Stromal cell of bone marrow (primary cell): ENCODE data around the gene SH3GL1.
"Not testable (repeated sequence)": the region's sequence is repeated elsewhere in the genome, so short reads cannot be mapped to it uniquely, and the experiment has no call there.

Experiments used
- DNase-seq: peaks from one replicate; pipeline ENCODE4 v3.0.0-alpha.2; 2012; ENCODE audit warnings: low read depth

The SH3GL1 gene

DNA sequence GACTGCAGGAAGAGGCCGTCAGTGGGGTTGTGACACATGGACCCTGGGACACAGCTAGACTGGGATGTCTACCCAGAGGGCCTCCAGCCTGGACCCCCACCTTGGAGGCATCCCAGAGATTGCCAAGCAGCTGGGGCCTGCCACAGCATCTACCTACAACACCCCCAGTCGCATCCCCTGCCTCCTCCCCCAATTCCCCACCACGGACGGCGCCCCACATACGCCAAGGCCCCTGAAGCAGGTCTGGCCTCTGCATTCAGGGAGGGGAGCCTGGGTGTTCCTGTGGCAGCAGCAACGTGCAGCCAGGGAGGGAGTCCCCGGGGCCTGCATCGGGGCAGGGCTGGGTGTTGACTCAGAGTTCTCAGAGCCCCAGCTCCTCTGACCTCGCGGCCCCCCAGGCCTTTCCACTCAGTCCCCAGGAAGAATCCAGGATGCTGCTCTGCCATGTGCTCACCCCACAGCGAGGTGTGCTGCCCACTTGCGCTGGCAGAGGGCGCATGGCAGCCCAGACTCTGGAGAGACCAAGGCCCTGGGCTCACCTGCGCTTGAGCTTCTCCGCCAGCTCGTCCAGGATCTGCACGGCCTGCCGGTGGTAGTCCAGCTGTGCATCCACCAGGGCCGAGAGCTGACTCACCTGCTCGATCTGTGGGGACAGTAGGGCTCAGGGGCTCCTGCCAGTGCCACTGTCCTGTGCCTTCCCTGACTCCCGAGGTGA lies 37.4 kb downstream of the SH3GL1 start:
- no peak for DNase-seq

DNA sequence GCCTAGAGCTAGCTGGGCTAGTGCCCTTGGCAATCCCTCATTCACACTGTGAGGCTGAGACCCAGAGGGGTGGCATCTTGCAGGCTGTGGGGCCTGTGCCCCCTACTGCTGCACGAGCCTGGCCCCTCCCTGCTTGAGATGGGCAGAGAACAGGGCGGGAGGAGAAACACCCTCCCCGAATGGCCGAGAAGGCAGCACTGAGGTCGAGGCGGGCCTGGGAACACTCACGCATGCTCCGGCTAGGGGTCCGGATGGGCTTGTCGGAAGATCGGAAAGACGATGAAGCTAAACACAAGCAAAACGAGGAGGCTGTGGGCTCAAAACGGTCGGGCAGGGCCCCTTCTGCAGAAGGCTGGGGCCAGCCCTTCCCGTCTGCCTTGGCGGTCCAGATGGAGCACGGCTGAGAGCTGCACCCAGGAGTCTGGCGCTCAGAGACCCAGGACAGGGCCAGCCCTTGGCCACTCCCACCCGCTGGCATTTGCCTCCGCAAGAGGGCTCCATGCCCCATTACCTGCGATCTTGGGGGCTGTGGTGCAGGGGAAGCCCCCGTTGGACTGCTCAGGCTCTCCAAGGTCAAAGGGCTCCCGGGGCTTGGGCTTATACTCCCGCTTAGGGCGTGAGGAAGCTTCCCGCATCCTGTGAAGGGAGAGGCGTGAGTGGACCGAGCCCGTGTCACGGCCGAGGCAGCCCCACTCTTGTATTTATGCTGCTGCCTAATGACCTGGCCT lies 38.1 kb downstream of the SH3GL1 start:
- DNase-seq: no peak

DNA sequence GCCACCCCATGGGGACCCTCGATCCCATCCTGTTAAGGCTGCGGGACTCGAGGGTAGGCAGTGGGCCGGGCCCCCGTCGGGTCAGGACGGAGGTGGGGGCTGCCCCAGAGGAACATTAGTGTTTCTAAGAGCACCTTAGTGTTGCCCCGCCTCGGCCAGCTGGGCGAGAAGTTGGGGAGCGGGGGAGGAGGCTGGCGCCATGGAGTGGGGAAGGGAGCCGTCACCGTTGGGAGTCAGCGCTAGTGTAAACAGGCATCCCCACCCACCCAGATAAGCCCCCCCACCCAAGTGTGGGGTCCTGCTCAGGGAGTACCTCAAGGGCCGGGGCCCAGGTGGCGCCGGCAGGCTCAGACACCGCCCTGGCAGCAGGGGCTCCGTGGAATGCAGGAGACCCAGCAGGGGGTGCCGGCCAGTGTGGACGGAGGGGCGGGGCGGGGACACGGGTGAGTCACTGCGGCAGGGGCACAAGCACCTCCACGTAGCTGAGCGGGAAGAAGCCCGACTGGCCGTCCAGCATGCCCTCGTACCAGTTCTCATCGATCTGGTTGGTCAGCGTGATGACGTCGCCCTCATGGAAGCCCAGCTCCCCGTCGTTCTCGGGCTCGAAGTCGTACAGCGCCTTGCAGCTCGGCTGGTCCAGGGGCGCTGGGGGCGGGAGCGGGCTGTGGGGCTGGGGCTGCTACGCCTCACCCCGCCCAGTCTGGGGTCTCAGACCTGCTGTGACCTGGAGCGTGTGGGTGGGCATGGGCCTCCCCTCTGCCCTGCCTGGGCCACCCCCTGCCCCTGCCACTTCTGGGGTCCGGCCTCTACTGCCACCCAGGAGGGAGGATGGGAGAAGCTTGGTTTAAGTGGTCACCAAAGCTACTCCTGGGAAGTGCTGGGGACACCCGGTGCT lies 38.9 kb downstream of the SH3GL1 start:
- no peak for DNase-seq

DNA sequence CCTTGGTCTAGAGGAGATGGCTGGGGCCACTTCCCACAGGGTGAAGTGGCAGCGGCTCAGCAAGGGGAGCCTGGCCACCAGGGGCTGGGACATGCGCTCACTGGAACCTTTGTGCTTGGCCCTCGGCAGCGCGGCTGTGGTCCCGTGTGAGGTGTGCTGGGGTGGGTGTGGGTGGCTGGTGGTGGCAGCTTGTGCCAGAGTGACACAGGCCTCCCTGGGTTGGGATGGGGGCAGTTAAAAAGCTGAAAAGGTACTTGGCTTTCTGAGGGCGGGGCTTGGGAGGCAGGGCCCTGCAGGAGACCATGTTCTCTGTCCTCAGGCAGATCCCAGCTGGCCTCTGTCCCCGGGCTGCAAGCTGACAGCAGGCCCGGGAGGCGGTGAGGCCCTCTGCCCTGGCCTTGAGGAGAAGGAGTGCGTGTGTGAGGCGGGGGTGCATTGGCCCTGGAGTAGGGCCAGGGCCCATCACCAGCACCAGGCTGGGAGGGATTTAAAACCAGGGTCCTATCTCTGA lies 39.7 kb downstream of the SH3GL1 start:
- no peak for DNase-seq

DNA sequence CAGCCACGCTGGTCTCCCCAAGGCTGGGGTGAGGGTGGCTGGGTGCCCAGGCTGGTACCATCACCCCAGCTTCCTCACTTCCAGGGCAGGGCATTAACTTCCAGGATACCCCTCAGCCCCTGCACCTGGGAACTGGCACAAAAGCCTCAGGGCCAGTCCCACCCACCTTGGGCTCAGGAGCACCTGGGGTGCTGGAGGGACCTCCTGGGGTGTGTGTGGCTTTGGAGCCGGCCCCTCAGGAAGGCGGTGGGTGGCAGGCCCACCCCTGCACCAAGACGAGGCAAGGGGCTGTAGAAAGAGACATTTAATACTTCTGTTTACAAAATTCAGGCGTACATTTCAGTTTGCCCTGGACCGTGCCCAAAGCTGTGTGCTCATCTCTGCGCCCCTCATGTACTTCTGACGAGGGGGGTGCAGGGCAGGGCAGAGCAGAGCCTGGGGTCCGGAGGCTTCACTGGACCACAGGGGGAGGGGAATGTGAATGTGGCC lies 40.2 kb downstream of the SH3GL1 start:
- no peak for DNase-seq

DNA sequence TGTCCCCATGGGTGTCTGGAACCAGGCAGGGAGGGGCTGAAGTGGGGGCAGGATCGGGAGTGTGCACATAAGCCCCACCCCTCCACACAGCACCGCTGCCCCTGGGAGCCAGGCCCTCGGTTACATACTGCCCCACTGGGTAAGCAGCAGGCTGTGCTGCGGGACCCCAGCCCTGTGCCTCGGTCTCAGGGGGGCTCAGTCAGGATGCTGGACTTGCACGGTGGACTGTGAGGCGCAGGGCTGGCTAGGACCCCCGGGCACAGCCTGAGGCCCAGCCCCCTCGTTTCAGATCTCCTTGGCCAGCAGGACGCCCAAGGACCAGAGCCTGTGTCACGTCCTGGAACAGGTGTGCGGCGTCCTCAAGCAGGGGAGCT lies 40.7 kb downstream of the SH3GL1 start:
- no peak for DNase-seq

DNA sequence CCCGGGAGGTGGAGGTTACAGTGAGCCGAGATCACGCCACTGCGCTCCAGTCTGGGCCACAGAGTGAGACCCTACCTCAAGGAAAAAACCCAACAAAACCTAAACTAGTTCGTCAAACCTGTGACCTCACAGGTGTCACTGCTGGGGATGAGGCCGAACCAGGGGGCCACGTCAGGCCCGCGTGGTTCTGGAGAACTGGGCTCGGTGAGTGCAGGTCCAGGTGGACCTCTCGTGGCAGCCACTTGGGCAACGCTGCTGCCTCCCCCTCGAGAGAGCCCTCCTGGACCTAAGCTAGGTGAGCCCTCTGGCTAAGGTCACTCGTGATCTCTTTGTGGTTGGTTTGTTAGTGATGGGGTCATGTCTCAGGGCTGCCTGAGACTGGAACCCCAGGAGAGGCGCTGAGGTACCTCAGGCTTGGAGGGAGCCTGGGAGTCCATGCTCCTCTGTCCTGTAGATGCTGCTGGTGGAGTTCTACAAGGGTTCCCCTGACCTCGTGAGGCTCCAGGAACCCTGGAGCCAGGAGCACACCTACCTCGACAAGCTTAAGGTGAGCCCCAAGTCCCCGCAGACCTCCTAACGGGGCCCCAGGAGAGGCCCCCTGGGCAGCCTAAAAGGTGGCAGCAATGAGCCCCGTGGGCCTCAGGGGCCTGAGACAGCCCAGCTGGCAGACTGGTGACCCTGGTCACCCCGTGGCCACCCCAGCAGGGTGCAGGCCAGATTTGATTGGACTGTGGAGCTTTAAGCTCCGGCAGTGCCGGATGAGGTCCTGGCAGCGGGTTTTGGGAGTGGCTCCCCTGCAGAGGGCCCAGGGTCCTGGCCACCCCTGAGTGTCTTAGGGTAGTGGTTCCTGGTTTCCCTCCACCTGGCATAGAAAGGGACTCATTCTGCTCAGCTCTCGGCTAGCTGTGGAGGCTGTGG lies 41.4 kb downstream of the SH3GL1 start:
- DNase-seq: no peak

DNA sequence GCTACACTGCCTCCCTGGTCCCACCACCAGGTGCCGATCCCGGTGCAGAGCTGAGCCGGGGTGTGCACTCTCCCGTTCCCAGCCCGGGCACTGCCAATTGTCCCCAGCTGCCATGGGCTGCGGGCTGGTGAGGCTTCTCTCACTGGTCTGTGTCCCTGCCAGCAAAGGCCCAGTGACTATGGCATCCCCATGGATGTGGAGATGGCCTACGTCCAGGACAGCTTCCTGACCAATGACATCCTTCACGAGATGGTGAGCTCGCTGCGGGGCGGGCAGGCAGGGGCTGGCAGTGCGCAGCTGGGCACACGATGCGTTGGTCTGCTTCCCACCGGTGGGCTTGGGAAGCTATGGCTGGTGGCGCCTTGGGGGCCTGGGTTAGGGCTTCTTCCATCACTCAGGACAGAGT lies 42.4 kb downstream of the SH3GL1 start:
- DNase-seq: no peak

DNA sequence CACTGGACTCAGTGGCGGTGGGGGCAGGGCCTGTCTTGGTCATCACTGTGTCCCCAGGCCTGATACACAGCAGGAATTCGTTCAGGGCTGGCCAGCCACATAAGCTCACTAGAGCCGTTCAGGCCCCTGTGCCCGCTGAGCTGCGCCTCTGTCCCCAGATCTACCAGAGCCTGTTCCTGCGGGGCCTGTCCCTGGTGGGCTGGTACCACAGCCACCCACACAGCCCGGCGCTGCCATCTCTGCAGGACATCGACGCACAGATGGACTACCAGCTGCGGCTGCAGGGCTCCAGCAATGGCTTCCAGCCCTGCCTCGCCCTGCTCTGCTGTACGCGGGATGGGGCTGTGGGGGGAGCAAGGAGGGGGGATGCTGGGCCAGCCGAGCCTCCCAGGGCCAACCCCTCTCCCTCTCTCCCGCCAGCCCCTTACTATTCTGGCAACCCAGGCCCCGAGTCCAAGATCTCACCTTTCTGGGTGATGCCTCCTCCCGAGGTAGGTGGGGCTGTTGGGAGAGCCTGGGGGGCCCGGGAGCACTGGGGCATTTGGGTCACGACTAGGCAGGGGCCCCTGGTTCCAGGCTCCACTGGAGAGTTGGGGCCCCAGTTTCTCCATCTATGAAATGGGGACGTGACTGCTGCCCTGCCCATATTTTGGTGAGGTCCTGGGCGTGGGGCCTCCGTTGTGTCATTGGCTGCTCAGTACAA lies 43.1 kb downstream of the SH3GL1 start:
- DNase-seq: no peak

DNA sequence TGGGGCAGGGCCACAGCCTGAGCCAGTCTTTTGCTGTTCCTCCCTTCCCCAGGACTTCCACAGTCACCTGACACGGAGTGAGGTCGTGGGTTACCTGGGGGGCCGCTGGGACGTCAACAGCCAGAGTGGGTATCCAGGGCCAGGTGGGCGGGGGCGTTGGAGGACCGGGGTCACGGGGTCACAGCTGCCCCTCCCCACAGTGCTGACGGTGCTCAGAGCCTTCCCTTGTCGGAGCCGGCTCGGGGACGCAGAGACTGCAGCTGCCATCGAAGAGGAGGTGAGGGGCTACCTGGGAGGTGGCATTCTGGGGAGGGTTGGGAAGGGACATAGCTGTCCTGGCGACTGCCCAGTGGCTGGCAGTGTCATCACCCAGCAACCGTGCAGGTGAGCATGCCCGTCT lies 45.5 kb downstream of the SH3GL1 start:
- no peak for DNase-seq

DNA sequence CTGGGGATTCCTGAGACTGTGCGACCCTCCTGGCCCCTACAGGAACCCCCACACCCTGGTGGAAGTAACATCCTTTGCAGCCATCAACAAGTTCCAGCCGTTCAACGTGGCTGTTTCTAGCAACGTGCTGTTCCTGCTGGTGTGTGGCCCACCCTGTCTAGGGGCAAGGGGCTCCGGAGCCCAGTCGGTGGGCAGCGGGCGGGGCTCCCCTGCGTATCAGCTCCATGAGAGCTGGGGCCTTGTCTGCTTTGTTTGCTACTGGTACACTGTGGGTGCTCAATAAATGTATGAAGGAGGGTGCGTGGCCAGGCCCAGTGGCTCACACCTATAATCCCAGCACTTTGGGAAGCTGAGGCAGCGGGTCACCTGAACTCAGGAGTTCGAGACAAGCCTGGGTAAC lies 46.1 kb downstream of the SH3GL1 start:
- no peak for DNase-seq

DNA sequence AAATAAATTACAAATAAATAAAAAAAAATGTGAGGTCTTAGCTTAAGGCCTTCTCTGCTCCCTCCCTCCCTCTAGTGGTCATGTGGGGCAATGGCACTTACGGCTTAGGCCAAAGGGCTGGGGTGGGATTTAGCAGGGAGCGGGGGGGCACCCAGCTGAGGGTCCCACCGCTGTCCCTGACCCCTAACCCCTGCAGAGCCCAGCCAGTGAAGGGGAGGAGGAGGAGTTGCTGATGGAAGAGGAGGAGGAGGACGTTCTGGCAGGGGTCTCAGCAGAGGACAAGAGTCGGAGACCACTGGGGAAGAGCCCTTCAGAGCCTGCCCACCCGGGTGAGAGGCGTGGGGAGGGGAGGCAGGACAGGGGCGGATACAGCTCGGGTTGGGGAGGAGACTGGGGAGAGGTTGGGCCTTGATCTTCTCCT lies 47.6 kb downstream of the SH3GL1 start:
- DNase-seq: peak; percentile 30

DNA sequence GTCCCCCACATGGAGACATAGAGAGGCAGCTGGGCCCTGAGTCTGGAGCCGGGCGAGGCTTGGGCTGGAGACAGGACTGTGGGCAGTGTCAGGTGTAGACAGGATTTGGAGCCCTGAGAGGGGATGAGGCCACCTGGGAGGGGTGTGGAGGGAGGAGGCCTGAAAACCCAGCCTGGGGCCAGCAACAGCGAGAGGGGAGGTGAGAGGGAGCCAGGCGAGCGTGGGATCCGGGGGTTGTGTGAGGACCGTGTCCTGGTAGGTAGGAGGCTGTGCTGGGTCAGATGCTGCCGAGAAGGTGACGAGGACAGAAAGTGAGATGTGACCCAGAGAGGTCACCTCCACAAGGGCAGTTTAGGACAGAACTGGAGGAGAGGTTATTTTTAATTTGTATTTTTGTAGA lies 49.6 kb downstream of the SH3GL1 start:
- DNase-seq: no peak

DNA sequence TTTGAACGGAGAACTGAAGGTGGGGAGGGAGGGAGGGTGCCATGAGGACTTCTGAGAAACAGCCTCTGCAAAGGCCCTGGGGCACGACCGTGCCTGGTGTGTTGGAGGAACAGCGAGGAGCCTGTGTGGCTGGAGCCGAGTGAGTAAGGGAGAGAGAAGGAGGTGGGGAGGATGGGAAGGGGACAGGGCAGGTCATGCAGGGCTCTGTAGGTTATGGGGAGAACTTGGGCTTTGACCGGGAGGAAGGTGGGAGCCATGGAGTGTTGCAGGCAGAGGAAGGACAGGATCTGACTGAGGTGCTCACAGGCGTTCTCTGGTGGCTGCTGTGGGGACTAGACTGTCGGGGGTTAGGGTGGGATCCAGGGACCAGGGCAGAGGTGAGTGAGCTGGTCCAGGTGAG lies 50.2 kb downstream of the SH3GL1 start:
- no peak for DNase-seq

DNA sequence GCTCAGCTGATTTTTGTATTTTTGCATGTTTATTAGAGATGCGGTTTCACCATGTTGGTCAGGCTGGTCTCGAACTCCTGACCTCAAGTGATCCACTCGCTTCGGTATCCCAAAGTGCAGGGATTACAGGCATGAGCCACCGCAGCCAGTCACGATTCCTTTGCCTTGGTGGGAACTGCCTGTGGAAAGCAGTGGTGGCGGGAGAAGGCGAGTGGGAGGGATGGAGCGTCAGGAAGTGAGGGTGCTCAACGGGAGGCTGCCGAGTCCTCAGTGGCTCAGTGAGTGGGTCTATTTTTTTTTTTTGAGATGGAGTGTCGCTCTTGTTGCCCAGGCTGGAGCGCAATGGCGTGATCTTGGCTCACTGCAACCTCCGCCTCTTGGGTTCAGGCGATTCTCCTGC lies 51.1 kb downstream of the SH3GL1 start:
- DNase-seq: not testable (repeated sequence)

DNA sequence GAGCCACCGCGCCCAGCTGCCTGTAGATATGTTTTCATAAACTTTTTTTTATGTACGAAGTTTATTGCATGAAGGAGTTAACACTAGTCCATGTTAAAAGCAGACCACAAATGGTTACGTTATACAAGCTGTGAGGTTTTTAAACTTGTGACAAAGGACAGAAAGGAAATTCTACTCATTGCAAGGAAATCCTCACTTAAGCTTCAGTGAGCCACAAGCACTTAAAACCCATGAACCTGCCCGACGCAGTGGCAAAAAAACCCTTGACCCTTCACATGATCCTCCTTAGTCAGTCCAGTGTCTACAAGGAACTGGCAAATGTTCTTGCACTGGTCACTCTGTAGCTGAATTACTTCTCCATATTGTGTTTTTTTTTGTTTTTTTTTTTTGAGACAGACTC lies 52.8 kb downstream of the SH3GL1 start:
- DNase-seq: no peak

DNA sequence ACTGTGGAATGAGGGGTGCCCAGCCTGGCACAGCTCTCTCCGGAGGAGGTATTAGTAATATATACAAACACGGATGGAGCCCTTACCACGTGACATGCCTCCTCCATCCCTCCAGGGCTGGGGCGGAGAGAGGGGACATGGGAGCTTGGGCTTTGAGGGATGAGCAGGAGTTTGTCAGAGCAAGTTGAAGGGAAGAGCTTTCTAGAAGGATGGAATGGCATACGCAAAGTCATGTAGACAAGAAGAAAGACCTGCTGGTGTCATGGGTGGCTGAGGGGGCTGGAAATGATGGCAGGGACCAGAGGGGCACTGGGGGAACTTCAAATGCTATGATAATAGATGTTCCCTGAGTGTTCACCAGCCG lies 54.3 kb downstream of the SH3GL1 start:
- DNase-seq: no peak

DNA sequence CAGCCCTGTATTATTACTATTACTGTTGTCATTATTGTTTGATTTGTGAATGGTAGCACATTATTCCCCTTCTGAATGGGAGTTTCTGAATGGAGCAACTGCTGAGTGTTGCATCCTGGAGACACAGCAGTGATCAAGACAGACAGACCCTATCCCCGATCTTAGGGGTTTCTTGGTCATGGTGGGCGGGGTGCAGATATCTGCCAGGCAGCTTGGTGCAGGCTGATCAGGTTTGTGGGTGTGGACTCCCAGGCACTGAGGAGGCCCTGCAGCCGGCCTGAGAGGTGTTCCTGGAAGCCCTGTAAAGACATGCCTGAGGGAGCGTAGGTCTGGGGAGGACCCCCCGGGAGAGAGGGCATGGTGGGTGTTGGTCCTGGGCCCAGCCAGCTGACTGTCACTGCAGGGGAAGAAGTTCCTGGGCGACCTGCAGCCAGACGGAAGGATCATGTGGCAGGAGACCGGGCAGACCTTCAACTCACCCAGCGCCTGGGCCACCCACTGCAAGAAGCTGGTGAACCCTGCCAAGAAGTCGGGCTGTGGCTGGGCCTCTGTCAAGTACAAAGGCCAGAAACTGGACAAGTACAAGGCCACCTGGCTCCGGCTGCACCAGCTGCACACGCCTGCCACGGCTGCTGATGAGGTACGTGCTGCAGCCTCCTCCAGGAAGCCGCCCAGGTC lies 54.9 kb downstream of the SH3GL1 start:
- no peak for DNase-seq

DNA sequence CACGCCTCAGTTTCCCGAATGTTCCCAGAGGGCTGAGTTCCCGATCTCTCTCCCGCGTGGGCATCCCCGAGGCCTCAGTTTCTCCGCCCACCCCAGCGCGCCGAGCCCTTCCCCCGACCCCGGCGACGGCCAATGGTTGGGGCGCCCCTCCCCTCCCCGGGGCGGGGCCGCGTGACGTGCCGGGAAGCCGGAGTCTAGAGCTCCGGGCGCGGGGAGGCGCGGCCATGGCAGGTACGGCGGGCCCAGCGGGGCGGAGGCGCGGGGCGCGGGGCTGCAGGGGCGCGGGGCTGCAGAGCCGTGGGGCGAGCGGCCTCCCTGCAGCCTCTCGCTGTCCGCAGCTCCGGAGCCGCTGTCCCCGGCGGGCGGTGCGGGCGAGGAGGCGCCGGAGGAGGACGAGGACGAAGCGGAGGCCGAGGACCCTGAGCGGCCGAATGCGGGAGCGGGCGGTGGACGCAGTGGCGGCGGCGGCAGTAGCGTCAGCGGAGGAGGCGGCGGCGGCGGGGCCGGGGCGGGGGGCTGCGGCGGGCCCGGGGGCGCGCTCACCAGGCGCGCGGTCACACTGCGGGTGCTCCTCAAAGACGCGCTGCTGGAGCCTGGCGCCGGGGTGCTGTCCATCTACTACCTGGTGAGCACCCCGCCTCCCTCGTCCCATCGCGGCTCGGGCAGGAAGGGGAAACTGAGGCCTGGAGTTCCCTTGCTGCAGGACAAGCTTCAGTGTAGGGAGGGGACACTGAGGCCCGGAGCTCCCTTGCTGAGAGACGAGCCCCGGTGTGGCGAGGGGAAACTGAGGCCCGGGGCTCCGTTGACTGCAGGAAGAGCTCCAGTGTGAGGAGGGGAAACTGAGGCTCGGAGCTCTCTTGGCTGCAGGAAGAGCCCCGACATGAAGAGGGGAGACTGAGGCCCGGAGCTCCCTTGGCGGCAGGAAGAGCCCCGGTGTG lies 56.7 kb downstream of the SH3GL1 start, which contains the start of gene MPND:
Gene MPND, plus strand, starts transcription at position 193 of the 938 bp plus-strand sequence. Its CDS starts 32 bp downstream, at position 225.
- DNase-seq: peak; percentile 74
